Body of pancreas (tissue), 4 donors: ENCODE data around the gene DLX5. TPM values are rescaled to one million over a fixed set of nuclear protein-coding genes. Genes with fewer than 3 reads are reported as not detected.

Source experiments
- ATAC-seq: fragments of 150-250 bp; one replicate; pipeline ENCODE4 v1.9.1; 2016
- DNase-seq, 4 donors: peaks; one replicate each; pipeline ENCODE4 v3.0.0-alpha.2; 2019
- H3K27ac ChIP-seq, 4 donors: fragments of 200-600 bp; sonication (generic); 1 replicate in 3 of 4; 2 replicates in 1 of 4; pipeline versions ENCODE4 v1.5.1 to v1.6.1; 2016 to 2019; ENCODE audit warnings: mild to moderate bottlenecking in 1 of 4, mixed read lengths in 1 of 4, moderate library complexity in 1 of 4
- H3K27me3 ChIP-seq, 2 donors: fragments of 200-600 bp; sonication (generic); one replicate each; pipeline ENCODE4 v1.6.0; 2016; ENCODE audit warnings: mild to moderate bottlenecking in 1 of 2
- H3K36me3 ChIP-seq, 2 donors: fragments of 200-600 bp; sonication (generic); replicated peaks in 1 of 2; 2 replicates each; pipeline ENCODE4 v1.5.1; 2016; ENCODE audit warnings: low read depth in 2 of 2; ENCODE audit not compliant: insufficient read depth in 1 of 2
- H3K4me1 ChIP-seq: fragments of 200-600 bp; sonication (generic); one replicate; pipeline ENCODE4 v1.6.0; 2016
- H3K4me3 ChIP-seq, 2 donors: fragments of 200-600 bp; sonication (generic); 1 replicate in 1 of 2; 2 replicates in 1 of 2; pipeline ENCODE4 v1.5.1; 2016 to 2019
- H3K9me3 ChIP-seq, 3 donors: fragments of 200-600 bp; sonication (generic); 1 replicate in 2 of 3; 2 replicates in 1 of 3; pipeline ENCODE4 v1.5.1; 2016
- POLR2A ChIP-seq, 3 donors: fragments of 450-650 bp; IDR thresholded peaks; one replicate each; pipeline ENCODE4 v1.6.1; 2016; ENCODE audit warnings: antibody characterized with exemption in 3 of 3, mild to moderate bottlenecking in 2 of 3
- WGBS, 2 donors: methylation state at CpG; one replicate each; pipeline ENCODE4 v1.1.5; 2017; 5-methylcytosine and 5-hydroxymethylcytosine counted together
- intact Hi-C: fragments of 100-400 bp; cut with DNase I; formaldehyde crosslinking; loops from one replicate; pipeline ENCODE4 v1.15.1; 2023
- total RNA-seq, 2 donors: library from RNA; depleted of rRNA; stranded (reverse); fragments of >200 nt; gene quantifications; one replicate each; pipeline ENCODE4 v1.1.0, GENCODE V29; 2016
- TF ChIP-seq, protein P1 (sequence below), 7 experiments: fragments of 450-650 bp in 4 of 7; fragments of 200-600 bp in 3 of 7; sonication (generic) in 3 of 7; IDR thresholded peaks; one replicate each; pipeline ENCODE4 v1.5.1; 2016 to 2019; ENCODE audit warnings: antibody characterized with exemption in 7 of 7

Gene DLX5
- total RNA-seq, 2 donors from 2014 or later: not detected

DNA sequence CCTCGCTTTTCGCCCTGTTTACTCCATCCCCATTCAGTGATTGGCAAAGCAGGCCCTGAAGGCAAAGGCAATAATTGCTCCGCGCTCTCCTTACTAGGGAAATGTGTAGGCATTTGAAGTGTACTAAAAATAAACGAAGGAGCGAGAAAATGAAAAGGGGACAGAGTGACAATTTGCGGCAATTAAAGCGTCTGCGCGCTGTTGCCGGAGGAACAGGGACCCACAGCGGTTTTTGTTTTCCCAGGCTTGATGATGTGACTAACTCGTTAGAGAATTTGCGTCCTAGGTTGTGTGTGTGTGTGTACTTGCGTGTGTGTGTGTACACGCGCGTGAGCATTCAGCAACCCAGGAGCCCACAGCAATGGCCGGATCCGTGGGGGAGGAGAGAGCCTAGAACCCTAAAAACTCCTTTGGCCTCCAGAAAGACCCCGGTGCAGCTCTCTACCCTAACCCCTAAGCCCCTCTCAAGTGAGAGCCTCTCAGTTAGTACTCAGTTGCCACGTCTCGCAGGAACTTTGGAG, 27.1 kb downstream of the DLX5 start:
- DNase-seq: no peak
- no peaks in the 10 kb centered on the region for H3K9me3 ChIP-seq
- TF ChIP-seq, protein P1, sequence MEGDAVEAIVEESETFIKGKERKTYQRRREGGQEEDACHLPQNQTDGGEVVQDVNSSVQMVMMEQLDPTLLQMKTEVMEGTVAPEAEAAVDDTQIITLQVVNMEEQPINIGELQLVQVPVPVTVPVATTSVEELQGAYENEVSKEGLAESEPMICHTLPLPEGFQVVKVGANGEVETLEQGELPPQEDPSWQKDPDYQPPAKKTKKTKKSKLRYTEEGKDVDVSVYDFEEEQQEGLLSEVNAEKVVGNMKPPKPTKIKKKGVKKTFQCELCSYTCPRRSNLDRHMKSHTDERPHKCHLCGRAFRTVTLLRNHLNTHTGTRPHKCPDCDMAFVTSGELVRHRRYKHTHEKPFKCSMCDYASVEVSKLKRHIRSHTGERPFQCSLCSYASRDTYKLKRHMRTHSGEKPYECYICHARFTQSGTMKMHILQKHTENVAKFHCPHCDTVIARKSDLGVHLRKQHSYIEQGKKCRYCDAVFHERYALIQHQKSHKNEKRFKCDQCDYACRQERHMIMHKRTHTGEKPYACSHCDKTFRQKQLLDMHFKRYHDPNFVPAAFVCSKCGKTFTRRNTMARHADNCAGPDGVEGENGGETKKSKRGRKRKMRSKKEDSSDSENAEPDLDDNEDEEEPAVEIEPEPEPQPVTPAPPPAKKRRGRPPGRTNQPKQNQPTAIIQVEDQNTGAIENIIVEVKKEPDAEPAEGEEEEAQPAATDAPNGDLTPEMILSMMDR (IDR thresholded peaks at IDR 0.05): no peak
- TF ChIP-seq POLR2A (IDR thresholded peaks at IDR 0.05): no peak
- no peak for ATAC-seq
- H3K4me3 ChIP-seq: no peak overlapping the region
- H3K27ac ChIP-seq: no peak overlapping the region
- H3K4me1 ChIP-seq: peaks cover 3% of the 10 kb centered on the region
- intact Hi-C loops: no loop called here
- 6% methylated on average over 23 of the region's 23 CpGs for WGBS, 2 donors
- peaks cover 0 to 47% of the 10 kb centered on the region in 2 donors for H3K27me3 ChIP-seq
- no peaks in the 10 kb centered on the region for H3K36me3 ChIP-seq

DNA sequence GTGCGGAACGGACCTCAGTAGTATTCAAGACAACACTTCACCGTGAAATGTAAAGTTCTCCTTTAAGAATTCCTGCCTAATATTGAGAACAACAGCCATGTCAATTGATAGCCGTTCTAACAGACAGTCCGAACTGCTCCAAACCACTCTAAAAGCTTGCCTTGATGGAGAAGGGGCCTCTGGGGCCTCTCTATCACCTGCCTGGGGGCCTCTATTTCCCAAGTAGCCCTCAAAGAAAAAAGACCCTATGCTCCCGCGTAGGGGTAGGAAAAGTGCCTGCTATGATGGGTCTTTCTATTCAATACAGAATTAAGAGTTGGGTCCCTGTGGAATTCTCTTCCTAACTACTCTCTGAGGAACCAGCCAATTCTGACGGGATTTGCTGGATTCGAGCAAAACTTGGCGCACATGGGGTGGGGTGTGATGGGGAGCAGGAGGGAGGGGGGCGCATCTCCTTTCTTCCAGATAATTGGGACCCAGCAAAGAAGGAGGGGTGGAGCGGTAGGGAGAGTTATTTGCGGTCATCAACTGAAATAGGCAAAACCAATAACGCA, 27.6 kb downstream of the DLX5 start:
- DNase-seq (no peak), ATAC-seq (no peak)
- no peak overlapping the region for H3K27ac ChIP-seq
- TF ChIP-seq, protein P1 (IDR thresholded peaks at IDR 0.05): no peak
- TF ChIP-seq POLR2A (IDR thresholded peaks at IDR 0.05): no peak
- intact Hi-C loops: no loop called here
- H3K27me3 ChIP-seq: peaks cover 4 to 47% of the 10 kb centered on the region in 2 donors
- peaks cover 9% of the 10 kb centered on the region for H3K4me1 ChIP-seq
- H3K36me3 ChIP-seq: no peaks in the 10 kb centered on the region
- H3K9me3 ChIP-seq: no peaks in the 10 kb centered on the region
- 6 to 8% methylated on average over 14 of the region's 14 CpGs for WGBS, 2 donors
- H3K4me3 ChIP-seq: no peak overlapping the region

DNA sequence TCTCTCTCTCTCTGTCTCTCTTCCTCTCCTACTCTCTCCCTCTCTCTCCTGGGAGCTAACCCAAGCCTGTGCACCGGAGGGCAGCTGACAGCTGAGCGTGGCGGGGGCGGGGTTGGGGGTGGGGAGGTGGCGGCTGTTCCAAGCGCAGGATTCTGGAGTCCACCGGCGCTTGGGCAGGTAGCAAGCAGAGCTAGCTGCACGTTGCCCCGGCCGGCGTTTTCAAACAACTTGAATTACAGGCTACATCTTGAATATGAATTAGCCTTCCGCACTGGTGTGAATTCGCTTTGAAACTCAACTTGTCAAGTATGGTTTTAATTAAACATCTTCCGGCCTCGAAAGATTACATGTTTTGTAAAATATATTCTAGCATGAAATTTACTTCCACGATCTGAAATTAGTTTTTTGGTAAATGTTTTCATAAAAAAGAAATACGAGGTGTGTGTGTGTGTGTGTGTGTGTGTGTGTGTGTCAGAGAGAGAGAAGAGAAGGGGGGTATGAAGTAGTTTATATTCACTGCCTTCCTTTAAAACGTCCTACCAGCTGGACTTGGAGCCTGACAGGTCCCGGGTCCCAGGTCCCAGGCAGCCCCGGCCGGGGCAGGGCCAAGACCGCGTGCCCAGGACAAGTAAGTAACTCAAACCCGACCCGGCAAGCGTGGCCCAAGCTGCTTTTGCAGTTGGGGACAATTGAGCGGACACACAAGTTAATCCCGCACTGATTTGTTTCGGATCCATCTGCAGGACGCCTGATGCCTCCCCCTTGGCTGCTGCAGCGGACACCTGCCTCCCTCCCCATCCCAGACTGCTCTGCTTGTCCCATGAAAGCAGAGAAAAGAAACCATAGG, 28.3 kb downstream of the DLX5 start:
- Histone ChIP-seq H3K4me1 (peaks cover 10% of the 10 kb centered on the region), H3K27me3 (peaks cover 4 to 42% of the 10 kb centered on the region in 2 donors), H3K36me3 (no peaks in the 10 kb centered on the region), H3K9me3 (no peaks in the 10 kb centered on the region), H3K27ac (no peak overlapping the region), H3K4me3 (no peak overlapping the region)
- no peak for DNase-seq
- TF ChIP-seq, protein P1 (IDR thresholded peaks at IDR 0.05): no peak
- no peak for TF ChIP-seq POLR2A (IDR thresholded peaks at IDR 0.05)
- no peak for ATAC-seq
- intact Hi-C loops: no loop called here
- WGBS, 2 donors: 3 to 5% methylated on average over 32 of the region's 32 CpGs

DNA sequence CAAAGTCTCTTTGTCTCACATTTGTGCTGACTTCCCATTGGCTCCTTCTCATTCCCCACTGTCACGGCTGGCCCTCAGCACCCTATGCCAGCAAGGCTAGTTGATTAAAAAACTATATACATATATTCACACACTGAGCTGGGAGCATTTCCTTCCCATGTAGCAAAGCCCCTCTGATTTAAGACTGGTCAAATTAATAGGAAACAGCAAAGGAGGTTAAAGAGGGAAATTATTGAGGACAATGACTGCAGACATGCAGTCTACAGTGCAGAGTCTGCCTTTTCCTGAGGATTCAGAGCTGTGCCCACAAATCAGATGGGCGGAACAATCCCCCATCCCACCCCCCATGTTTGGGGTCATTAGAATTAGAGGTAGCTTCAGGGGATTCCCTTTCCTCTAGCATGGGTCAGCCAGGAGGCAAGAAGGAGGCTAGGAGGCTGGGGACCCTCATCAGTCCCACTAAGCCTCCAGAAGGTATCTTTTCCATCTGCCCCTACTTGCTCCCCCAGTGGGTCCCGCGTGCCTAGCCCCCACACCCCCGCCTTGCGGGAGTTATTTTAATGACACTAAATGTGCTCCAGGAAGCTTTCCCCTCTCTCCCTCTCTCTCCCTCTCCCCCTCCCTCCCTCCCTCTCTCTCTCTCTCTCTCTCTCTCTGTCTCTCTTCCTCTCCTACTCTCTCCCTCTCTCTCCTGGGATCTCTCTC, 29.1 kb downstream of the DLX5 start:
- H3K9me3 ChIP-seq: no peaks in the 10 kb centered on the region
- WGBS, 2 donors: 6 to 13% methylated on average over 6 of the region's 6 CpGs
- H3K4me1 ChIP-seq: peaks cover 10% of the 10 kb centered on the region
- peaks cover 4 to 42% of the 10 kb centered on the region in 2 donors for H3K27me3 ChIP-seq
- H3K36me3 ChIP-seq: no peaks in the 10 kb centered on the region
- no peak for TF ChIP-seq POLR2A (IDR thresholded peaks at IDR 0.05)
- TF ChIP-seq, protein P1 (IDR thresholded peaks at IDR 0.05): no peak
- H3K4me3 ChIP-seq: no peak overlapping the region
- ATAC-seq: no peak
- H3K27ac ChIP-seq: no peak overlapping the region
- no peak for DNase-seq
- intact Hi-C loops: no loop called here
